ENCODE measurements around the gene DENND5B. TPM values are rescaled to one million over a fixed set of nuclear protein-coding genes. Genes with fewer than 3 reads are reported as not detected.
"Not testable (repeated sequence)": the region's sequence is repeated elsewhere in the genome, so short reads cannot be mapped to it uniquely, and the experiment has no call there.

The DENND5B gene
- polyA plus RNA-seq, 1 donor, result 23.9 TPM

- DNase-seq, result no peak
Observed at GRCh38 chr12:31465002-31465401, 125.9 kb downstream of the DENND5B start.

GRCh38 chr12:31460024-31460423, 130.9 kb downstream of the DENND5B start:
- DNase-seq, result no peak

GRCh38 chr12:31456562-31456961, 134.4 kb downstream of the DENND5B start:
- no peak for DNase-seq

GRCh38 chr12:31444736-31445135, 146.2 kb downstream of the DENND5B start:
- no peak for DNase-seq

- DNase-seq, result no peak
Observed at GRCh38 chr12:31440586-31440985, 150.3 kb downstream of the DENND5B start.

GRCh38 chr12:31440134-31440533, 150.8 kb downstream of the DENND5B start:
- DNase-seq, result no peak

- DNase-seq, result peak; percentile 17
Observed at GRCh38 chr12:31431721-31432240, 159.2 kb downstream of the DENND5B start.

GRCh38 chr12:31423405-31423804, 167.5 kb downstream of the DENND5B start:
- no peak for DNase-seq

- DNase-seq, result no peak
Observed at GRCh38 chr12:31412292-31412801, 178.6 kb downstream of the DENND5B start.

GRCh38 chr12:31408763-31409162, 182.2 kb downstream of the DENND5B start:
- DNase-seq, result no peak

GRCh38 chr12:31407562-31407961, 183.4 kb downstream of the DENND5B start:
- DNase-seq, result no peak

GRCh38 chr12:31406345-31406744, 184.6 kb downstream of the DENND5B start:
- no peak for DNase-seq

GRCh38 chr12:31405021-31405420, 185.9 kb downstream of the DENND5B start:
- no peak for DNase-seq

GRCh38 chr12:31403099-31403607, 187.8 kb downstream of the DENND5B start:
- peak; percentile 75 for DNase-seq

GRCh38 chr12:31393004-31393550, 197.9 kb downstream of the DENND5B start:
- DNase-seq, result no peak

- no peak for DNase-seq
Observed at GRCh38 chr12:31390991-31391390, 199.9 kb downstream of the DENND5B start.

GRCh38 chr12:31388713-31389112, 202.2 kb downstream of the DENND5B start:
- DNase-seq, result no peak

- DNase-seq, result no peak
Observed at GRCh38 chr12:31387466-31387865, 203.5 kb downstream of the DENND5B start.

- no peak for DNase-seq
Observed at GRCh38 chr12:31387011-31387410, 203.9 kb downstream of the DENND5B start.

GRCh38 chr12:31386364-31386777, 204.6 kb downstream of the DENND5B start:
- no peak for DNase-seq

- DNase-seq, result not testable (repeated sequence)
Observed at GRCh38 chr12:31377210-31377609, 213.7 kb downstream of the DENND5B start.

- DNase-seq, result not testable (repeated sequence)
Observed at GRCh38 chr12:31375422-31375821, 215.5 kb downstream of the DENND5B start.

- DNase-seq, result no peak
Observed at GRCh38 chr12:31371256-31371620, 219.7 kb downstream of the DENND5B start.

GRCh38 chr12:31370531-31371255, 220.2 kb downstream of the DENND5B start:
- peak; percentile 29 for DNase-seq
